GM18858 (cell line): ENCODE measurements around the gene SLC49A3.
"Not testable (repeated sequence)": the region's sequence is repeated elsewhere in the genome, so short reads cannot be mapped to it uniquely, and the experiment has no call there.

Experiments used
- ATAC-seq: cut with Tn5 transposase; IDR thresholded peaks from one replicate; pipeline ENCODE4 v1.9.1; 2021; ENCODE audit not compliant: unreplicated experiment

Gene SLC49A3

DNA sequence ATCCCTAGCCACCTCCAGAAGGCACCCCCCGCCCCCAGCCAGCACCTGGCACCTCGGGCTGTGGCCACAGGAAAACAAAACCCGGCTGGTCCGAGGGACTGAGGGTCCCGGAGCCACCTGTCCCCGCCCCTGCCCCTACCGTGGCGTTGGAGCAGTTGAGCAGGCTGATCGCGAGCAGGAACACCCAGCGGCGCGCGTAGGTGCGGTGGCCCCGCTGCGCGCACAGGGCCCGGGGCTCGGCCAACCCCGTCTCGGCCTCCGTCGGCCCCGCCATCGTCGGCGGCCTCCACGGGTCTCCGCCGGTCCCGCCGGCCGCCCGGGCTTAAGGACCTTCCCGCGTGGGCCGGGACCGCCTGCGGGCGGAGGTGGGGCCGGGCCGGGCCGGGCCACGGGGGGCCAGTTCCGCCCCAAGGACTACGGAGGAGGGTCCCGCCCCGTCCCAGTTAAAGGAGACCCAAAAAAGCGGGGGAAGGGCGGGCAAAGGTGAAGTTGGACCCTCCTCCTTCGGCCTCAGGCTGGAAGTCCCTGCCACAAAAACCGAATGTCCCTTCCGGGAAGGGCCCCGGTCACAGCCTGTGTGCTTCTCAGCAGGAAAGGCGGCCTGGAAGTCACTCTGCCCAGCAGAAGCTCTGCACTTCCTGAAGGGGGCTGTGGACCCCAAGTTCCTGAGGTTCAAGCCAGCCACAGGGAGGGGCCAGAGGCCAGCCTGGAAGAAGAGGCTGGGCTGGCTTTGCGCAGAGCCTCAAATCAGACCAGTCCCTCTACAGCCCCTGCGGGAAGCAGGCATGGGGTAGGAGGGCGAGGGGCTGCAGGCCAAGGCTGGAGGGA is at the start of gene SLC49A3:
TSS of gene SLC49A3 (minus strand) at position 298 of the 828 bp plus-strand sequence. CDS start at position 274, 24 bp downstream.
- no peak for ATAC-seq

DNA sequence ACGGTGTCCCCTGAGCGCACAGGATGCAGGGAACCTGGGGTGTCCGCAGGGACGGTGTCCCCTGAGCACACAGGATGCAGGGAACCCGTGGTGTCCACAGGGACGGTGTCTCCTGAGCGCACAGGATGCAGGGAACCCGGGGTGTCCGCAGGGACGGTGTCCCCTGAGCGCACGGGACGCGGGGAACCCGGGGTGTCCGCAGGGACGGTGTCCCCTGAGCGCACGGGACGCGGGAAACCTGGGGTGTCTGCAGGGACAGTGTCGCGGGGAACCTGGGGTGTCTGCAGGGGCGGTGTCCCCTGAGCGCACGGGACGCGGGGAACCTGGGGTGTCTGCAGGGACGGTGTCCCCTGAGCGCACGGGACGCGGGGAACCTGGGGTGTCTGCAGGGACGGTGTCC is 47.6 kb upstream of the SLC49A3 start:
- ATAC-seq: not testable (repeated sequence)

DNA sequence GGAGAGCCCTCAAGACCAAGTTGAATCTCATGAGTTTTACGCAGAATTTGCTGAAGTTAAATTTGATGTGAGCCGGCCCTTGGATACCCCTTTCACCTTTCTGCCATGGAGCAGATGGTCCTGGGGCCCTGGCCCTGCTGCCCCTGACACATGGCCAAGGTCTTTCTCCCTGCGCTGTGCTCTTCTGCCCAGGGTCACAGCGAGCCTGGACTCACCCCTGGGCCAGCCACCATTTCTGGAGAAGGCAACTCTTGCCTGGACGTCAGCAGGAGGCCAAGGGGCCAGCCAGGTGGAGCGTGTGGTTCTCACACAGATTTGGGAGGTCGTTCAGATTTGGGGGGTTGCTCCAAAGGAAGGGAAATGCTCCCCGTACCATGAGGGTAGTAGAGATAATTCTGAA is 46.6 kb upstream of the SLC49A3 start:
- ATAC-seq: no peak

DNA sequence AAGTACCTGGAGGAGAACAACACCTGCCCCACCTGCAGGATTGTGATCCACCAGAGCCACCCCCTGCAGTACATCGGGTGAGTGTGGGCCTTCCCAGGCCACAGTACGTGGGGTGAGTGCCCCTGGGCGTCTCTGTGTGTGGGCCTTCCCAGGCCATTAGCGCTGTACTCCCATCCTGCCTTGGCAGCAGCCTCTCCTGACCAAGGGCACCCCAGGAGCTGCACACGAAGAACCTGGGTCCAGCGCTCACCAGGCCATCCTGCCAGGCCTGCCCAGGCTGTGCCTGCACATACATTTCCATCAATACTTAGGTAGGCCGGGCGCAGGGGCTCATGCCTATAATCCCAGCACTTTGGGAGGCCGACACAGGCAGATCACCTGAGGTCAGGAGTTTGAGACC is 46.0 kb upstream of the SLC49A3 start:
- ATAC-seq: no peak

DNA sequence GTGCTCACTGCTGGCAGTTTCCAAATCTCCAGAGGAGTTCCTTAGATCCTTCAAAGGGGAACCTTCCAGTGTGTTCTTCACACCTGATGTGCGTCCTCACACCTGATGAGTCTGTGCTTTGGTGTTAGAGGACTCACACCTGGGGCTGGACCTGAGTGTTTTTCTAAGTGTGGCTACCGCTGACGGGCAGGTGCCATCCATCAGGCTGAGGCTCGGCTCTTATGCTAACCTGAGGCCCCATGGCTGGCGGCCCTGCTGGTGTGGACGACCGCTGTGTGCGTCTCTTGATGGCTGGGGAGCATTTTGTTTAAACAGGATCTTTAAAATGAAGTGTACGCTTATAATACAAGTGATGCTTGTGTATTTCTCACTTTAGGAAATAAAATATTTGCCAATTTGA is 45.1 kb upstream of the SLC49A3 start:
- ATAC-seq: no peak

DNA sequence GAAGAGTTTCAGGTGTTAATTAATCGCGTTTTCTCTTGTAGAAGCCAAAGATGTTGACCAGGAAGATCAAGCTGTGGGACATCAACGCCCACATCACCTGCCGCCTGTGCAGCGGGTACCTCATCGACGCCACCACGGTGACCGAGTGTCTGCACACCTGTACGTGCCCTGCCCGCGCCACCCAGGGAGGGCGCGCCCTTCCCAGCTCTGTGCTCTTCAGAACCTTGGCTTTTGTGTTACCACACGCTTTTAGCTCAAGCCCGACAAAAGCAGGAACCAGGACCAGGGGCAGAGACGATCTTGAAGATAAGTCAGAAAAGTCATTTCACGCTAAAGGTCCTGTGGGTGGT is 44.7 kb upstream of the SLC49A3 start:
- ATAC-seq: no peak

DNA sequence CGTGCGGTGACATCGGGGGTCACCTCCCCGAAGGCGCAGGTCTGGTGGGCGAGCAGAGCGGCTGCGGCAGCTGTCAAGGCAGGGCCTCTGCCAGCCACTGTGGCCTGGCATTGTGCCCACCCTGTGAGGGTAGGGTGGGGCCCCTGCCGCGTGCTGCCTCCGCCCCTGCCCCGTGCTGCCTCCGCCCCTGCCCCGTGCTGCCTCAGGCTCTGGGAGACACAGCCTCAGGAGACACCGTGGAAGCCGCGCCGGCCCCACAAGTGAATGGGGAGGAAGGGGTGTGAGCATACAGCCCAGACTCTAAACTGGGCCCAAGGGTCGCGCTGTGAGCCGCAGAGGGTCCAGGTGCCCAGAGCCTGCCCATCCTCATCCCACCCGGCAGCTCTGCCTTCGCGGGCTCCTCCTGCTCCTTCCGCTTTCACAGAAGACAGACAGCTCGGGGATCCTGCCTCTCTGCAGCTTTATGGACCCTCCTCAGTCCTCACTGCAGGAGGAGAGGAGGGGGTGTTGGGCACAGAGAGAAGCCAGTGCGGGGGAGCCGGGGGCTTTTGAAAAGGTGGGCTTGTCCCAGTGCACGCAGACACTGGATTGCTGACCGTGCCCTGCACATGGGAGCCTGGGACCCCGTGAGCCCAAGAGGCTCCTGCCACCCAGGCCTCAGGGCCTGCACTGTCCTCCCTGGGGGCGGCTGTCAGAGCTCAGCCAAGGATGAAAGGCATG is 44.1 kb upstream of the SLC49A3 start:
- no peak for ATAC-seq

DNA sequence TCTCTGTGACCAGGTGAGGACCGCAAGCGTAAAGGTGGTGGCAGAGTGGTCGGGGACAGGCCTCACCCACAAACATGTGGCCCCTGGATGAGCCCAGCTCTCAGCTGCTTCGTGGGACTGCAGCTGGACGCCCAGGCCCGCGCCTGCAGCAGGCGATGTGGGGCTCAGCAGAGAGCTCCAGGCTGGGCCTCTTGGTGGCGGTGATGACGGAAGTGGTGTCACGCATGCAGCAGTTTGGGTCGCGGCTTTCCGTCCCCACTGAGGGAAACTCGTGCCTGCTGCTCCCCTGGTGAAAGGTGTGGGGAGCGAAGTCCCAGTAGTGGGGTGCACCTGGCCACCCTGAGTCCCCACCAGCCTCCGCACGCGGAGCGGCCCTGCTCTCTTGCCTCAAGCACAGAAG is 43.5 kb upstream of the SLC49A3 start:
- ATAC-seq: no peak

DNA sequence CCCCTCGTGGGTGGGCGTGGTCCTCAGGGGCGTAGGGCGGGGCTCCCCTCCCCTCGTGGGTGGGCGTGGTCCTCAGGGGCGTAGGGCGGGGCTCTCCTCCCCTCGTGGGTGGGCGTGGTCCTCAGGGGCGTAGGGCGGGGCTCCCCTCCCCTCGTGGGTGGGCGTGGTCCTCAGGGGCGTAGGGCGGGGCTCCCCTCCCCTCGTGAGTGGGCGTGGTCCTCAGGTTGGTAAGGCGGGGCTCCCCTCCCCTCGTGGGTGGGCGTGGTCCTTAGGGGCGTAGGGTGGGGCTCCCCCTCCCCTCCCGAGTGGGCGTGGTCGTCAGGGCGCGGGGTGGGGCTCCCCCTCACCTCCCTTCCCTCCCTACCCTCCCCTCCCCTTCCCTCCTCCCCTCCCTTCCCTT is 43.0 kb upstream of the SLC49A3 start:
- not testable (repeated sequence) for ATAC-seq

DNA sequence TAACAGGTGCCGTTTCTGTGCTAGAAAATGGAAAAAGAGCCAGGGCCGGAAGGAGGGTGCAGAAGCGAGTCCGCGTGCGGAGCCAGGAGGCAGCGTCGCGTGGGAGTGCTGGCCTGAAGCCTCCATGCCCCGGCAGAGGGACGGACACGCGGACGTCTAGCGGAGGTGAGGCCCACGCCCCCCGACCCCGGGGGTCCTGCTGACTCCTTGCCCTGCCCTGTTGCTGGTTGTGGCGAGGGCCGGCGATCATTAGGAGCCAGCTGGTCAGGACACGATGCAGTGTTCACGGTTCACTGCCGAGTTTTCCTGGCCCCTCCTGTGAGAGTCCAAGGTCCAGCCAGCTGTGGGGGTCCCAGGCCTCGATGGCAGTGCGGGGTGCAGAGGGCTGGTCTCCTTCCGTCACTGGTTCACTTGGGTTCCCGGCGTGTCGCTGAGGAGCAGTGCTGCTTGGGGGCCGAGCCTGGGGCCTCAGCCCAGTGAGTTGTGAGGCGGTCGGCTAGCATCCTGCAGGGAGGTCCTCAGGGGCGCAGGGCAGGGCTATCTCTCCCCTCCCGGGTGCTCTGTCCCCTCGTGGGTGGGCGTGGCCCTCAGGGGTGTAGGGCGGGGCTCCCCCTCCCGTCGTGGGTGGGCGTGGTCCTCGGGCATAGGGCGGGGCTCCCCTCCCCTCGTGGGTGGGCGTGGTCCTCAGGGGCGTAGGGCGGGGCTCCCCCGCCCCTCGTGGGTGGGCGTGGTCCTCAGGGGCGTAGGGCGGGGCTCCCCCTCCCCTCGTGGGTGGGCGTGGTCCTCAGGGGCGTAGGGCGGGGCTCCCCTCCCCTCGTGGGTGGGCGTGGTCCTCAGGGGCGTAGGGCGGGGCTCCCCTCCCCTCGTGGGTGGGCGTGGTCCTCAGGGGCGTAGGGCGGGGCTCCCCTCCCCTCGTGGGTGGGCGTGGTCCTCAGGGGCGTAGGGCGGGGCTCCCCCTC is 42.3 kb upstream of the SLC49A3 start:
- not testable (repeated sequence) for ATAC-seq

DNA sequence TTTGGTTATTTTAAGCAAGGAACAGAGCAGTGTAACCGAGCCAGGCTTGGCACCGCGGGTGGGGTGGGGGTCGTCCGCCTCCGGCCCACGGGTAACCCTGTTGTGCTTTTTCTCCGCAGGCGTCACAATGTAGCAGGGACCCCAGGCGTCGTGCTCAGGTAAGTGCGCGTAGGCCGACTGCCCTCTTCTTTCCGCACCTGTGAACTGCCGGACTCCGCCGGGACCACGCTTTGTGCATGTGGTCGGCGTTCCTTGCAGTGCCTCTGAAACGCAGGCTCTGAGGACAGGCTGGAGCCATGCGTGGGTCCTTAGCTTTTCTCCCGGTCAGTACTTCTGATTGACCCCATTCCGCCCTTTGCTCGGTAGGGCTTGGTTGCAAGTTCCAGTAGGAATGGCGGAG is 41.6 kb upstream of the SLC49A3 start:
- ATAC-seq: no peak

DNA sequence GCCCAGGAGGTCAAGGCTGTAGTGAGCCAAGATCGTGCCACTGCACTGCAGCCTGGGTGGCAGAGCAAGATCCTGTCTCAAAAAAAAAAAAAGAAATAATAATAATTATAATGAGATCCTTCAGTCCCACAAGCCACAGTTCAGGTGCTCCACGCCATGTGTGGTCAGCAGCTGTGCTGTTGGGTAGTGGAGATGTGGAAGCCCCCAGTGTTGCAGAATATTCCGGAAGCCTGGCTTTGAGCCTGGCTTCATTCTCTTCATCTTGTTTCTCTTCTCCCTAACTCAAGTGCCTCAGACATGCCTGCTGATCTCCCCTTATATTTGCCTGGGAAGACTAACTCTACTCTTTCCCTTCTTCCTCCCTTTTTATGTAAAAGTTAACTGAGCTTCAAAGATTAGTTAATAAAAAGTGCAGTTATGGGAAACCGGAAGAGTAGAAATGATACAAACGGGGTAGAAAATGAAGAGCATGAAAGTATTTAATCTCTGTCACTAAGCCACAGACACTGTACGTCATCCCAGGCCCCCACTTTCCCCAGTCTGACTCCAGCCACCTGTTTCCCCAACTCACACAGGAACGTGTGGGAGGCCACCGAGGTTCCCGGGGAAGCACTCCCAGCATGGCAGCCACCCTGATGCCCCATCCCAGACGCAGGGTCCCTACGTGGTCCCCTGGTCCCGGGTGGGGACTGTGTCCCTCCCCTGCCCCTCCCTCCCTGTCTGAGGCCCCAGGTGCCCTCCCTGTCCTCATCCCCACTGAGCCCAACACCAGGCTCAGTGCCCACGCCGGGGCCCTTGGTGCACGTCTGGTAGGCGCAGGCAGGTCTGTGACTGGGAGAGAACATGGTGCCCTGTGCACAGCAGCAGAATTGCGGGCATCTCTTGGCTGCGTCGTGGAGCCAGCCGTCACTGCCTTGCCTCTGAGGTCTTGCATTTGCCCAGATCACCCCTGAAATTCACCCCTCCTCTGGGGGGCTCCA is 40.7 kb upstream of the SLC49A3 start:
- ATAC-seq: no peak

DNA sequence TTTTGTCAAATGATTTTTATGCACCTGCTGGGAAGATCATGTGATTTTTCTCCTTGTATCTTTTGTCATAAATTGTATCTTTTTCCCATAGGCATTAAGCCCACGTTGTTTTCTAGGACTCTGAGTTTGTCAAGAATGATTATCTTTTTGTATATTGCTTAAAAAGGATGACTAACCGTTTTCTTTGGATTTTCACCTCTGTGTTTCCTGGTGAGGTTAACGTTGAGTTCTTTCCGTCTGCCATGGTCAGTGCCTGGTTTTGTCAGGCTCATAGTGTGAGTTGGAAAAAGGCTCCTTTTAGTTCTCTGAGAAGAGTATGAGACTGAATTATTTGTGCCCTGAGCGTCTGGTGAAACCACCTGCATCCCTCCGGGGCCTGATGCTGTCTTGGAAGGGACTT is 38.6 kb upstream of the SLC49A3 start:
- ATAC-seq: no peak

DNA sequence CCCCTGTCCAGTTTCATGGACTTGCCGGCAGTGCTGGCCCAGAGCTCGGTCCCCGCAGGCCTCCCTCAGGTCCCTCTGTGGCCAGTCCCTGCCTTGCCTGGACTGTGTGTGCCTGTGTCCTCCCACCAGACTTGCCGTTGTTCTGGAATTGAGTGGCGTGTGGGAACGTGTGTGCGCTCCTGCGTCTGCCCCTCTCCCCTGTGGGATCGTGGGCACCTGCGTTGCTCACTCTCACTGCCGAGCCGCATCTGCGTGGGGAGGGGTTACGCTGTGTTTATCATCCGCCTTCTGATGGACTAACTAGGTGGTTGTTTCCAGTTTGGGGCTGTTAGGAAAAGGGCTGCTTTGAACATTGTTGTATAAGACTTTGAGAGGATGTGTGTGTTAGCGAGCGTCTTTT is 37.9 kb upstream of the SLC49A3 start:
- no peak for ATAC-seq

DNA sequence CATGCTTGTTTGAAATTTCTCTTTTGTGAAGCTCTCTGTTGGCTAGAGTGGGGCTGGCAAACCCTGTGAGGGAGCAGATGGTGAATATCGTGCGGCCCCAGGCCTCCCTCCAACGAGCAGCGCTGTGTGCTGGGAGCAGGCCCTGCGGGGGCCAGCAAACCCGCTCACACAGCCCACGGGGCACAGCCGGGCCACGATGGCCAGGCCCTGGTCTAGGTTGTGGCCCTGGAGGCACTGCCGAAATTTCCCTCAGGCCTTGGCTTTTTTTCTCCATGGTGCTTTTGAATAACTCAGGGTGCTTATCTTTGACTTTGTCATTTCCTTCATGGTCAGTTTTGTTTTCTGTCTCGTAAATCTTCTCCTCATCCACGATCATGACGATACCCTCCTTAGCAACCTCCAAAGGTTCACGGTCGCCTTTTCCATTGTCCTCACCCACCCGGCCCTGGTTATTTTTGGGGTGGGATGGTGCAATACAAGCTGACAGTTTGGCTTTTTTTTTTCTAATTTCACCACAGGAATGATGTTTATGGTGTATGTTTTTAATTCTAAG is 37.4 kb upstream of the SLC49A3 start:
- ATAC-seq: no peak

DNA sequence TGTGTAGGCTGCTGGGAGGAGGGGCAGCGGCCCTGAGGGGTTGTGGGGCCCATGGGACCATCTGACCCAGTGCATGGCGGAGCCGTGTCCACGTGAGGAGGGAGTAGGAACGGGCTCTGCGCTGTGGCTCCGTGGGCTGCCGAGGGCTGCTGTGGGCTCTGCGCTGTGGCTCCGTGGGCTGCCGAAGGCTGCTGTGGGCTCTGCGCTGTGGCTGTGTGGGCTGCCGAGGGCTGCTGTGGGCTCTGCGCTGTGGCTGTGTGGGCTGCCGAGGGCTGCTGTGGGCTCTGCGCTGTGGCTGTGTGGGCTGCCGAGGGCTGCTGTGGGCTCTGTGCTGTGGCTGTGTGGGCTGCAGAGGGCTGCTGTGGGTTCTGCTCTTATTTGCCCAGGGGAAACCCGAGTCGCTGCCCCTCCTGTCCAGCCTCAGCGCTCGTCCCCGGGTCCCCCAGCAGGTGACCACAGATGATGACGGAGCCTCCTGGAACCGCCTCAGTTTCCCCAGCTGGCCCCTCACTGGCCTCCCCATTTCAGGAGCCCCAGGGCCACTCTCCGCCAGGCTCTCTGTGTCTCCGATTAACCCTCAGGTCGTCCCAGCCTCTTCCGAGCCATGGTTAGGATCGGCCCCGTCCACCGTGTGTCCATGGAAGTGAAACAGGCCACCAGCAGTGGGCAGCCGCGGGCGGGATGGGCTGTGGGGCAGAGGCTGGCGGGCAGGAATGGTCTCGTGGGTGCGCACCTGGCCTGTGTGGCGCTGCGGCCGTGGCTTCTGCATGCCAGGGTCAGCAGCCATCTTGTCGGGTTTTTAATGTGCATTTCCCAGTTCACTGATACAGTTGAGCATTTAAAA is 36.7 kb upstream of the SLC49A3 start:
- ATAC-seq: no peak

DNA sequence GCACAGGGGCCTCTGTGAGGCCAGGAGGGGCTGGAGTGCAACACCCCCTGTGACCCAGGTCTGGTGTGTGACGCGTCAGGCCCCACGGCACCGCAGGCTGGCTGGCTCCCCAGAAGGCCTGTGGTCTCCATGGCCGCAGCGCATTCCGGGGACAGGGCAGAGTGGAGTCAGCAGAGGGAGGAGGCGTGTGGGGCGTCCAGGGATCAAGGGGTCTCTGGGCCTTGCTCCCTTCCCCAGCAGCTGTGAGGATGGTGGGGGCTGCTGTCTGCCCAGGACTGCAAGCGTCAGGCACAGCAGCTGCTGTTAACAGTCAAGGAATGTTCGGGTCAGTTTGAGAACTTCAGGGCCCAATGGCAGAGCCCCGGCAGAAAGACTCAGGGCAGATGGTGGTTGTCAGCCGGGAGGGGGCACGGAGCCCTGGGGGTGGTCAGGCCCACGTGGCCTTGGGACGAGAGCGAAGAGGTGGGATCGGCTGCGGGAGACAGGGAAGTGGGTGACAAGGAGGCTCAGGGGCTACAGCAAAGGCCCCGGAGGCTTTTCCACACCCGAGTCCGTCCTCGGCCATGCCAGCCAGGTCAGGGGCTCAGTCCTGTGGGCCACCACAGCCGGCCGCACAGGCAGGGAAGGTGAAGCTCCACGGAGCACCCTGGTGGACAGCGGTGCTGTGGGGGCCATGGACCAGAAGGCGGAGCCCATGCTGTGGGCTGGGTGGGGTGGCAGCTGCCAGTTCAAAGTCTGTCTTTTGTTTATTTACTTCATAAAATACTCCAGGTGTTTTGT is 35.0 kb upstream of the SLC49A3 start:
- ATAC-seq: no peak

DNA sequence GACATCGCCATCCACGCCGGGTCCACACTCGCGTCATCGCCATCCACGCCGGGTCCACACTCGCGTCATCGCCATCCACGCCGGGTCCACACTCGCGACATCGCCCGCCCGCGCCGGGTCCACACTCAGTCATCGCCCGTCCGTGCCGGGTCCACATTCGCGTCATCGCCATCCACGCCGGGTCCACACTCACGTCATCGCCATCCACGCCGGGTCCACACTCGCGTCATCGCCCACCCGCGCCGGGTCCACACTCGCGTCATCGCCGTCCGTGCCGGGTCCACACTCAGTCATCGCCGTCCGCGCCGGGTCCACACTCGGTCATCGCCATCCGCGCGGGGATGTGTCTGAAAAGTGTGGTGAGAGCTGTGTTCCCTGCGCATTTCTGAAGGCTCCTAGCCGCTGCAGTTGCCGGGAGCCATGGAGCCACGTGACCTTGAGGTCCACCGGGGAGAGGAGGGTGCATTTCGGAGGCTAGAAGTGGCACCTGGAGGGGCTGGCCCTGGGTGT is 34.0 kb upstream of the SLC49A3 start:
- ATAC-seq: no peak
